ENCODE data around the gene GFOD2. TPM values are rescaled to one million over a fixed set of nuclear protein-coding genes. Genes with fewer than 3 reads are reported as not detected.

Gene GFOD2
- total and polyA plus RNA-seq, 2 experiments from 2014 or later = 9.8 to 12.4 TPM

DNA sequence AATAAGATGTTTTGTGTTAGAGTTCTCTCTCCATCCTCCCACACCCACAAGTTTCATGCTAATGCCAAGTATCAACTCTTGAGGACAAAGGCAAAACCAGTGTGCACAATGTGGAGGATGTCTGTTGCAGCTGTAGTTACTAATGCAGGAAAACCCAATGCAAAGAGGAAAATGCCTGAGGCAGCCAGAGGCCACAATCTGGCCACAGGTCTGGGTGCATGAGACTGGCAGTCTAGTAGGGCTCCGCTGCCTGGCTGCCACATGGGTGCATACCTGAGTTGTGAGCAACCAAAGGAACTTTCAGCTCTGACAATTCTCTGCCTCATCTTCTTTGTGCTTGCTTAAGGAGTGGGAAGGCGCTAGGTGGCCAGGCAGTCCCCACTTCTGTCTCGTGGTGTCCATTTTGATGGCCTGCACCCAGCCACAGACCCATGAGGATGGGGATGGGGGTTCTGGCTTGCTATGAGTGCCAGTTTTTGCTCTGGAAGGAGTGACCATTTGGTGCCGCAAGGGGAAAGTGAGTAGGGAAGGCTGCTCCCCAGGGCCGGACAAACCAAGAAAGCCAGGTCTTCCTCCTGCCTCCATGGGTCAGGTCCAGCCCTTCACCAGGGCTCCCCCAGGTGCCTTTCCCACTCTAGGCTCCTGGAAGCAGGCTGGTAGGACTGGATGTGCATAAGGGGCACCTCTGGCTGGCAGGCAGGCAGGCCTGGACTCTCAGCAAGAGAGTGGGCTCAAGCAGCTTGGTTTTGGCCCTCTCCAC is 4.2 kb upstream of the GFOD2 start:
- no peak overlapping the region for H3K4me2 ChIP-seq
- TF ChIP-seq, protein P1, sequence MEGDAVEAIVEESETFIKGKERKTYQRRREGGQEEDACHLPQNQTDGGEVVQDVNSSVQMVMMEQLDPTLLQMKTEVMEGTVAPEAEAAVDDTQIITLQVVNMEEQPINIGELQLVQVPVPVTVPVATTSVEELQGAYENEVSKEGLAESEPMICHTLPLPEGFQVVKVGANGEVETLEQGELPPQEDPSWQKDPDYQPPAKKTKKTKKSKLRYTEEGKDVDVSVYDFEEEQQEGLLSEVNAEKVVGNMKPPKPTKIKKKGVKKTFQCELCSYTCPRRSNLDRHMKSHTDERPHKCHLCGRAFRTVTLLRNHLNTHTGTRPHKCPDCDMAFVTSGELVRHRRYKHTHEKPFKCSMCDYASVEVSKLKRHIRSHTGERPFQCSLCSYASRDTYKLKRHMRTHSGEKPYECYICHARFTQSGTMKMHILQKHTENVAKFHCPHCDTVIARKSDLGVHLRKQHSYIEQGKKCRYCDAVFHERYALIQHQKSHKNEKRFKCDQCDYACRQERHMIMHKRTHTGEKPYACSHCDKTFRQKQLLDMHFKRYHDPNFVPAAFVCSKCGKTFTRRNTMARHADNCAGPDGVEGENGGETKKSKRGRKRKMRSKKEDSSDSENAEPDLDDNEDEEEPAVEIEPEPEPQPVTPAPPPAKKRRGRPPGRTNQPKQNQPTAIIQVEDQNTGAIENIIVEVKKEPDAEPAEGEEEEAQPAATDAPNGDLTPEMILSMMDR (IDR thresholded peaks at IDR 0.05; ENCODE audit: poor library complexity) = no peak
- no peak for TF ChIP-seq EZH2phosphoT487 (IDR thresholded peaks at IDR 0.05; ENCODE audit: low read depth, severe bottlenecking, unreplicated experiment)

DNA sequence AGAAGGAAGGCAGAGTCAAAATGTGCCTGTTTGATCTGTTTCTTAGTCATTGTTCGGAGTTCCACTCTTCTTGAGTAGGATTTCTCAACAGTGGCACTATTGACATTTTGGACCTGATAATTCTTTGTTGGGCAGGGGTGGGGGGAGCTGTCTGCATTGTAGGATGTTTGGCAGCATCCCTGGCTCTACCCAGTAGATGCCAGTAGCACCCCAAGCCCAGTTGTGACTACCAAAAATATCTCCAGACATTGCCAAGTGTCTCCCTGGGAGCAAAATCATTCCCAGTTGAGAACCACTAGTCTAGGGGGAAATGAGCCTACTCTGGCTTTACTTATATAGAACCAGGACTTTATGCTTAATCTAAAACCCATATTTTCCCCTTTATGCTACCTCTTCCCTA is 1.1 kb upstream of the GFOD2 start:
- H3K79me2 ChIP-seq = peaks cover 34% of the 10 kb centered on the region
- H3K4me3 ChIP-seq = peak overlapping the region; percentile 48
- no peak for TF ChIP-seq EZH2phosphoT487 (IDR thresholded peaks at IDR 0.05; ENCODE audit: low read depth, severe bottlenecking, unreplicated experiment)
- TF ChIP-seq EZH2 (IDR thresholded peaks at IDR 0.05; ENCODE audit: borderline replicate concordance) = no peak
- TF ChIP-seq, protein P1 (IDR thresholded peaks at IDR 0.05; ENCODE audit: poor library complexity) = no peak
- no peaks in the 10 kb centered on the region for H3K9me2 ChIP-seq (replicated peaks; ENCODE audit: insufficient read depth)
- H3K4me1 ChIP-seq (ENCODE audit: insufficient read depth) = peaks cover 9% of the 10 kb centered on the region
- no peaks in the 10 kb centered on the region for H3K9me3 ChIP-seq (ENCODE audit: low read depth)
- no peak for DNase-seq (ENCODE audit: low spot score)
- H3K36me3 ChIP-seq (replicated peaks; ENCODE audit: insufficient read depth, low read depth) = no peaks in the 10 kb centered on the region
- H3K27me3 ChIP-seq = peaks cover 10% of the 10 kb centered on the region
- peaks cover under 1% of the 10 kb centered on the region for H4K20me1 ChIP-seq (ENCODE audit: insufficient read depth, poor library complexity, severe bottlenecking)
- 35% methylated on average over 1 of the region's 1 CpG for WGBS (ENCODE audit: low lambda C conversion rate, missing lambda C conversion rate)
- H3K4me2 ChIP-seq = peak overlapping the region; percentile 88
- H2AFZ ChIP-seq = no peak overlapping the region
- peak overlapping the region; percentile 81 for H3K27ac ChIP-seq

More for the DNA sequence above, 4.2 kb upstream of the GFOD2 start:
- no peak for DNase-seq (ENCODE audit: low spot score)
- no peaks in the 10 kb centered on the region for H3K9me2 ChIP-seq (replicated peaks; ENCODE audit: insufficient read depth)
- no peaks in the 10 kb centered on the region for H3K9me3 ChIP-seq (ENCODE audit: low read depth)
- H3K27me3 ChIP-seq = peaks cover 3% of the 10 kb centered on the region
- no peak overlapping the region for H3K4me3 ChIP-seq
- no peak overlapping the region for H2AFZ ChIP-seq
- no peaks in the 10 kb centered on the region for H3K36me3 ChIP-seq (replicated peaks; ENCODE audit: insufficient read depth, low read depth)
- H4K20me1 ChIP-seq (ENCODE audit: insufficient read depth, poor library complexity, severe bottlenecking) = no peaks in the 10 kb centered on the region
- no peak overlapping the region for H3K27ac ChIP-seq
- peaks cover 1% of the 10 kb centered on the region for H3K4me1 ChIP-seq (ENCODE audit: insufficient read depth)
- 96% methylated on average over 5 of the region's 5 CpGs for WGBS (ENCODE audit: low lambda C conversion rate, missing lambda C conversion rate)
- H3K79me2 ChIP-seq = peaks cover 7% of the 10 kb centered on the region

DNA sequence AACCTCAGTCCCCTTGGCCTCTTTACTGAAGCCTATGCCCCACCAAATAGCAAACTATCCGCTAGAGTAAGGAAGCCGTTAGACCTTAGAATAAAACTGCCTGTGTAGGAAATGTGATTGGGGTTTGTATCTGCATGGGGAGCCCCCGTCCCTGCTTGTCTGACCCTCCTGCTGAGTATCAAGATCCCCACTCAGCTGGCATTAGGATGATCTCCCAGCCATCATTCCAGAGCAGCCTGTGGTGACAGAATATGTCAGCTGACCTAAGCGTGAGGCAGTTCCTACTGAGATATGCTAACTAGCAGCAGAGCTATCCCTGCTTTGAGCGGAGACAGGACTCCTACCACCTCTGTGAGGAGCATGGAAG is 645 bp upstream of the GFOD2 start:
- TF ChIP-seq, protein P1 (IDR thresholded peaks at IDR 0.05; ENCODE audit: poor library complexity) = no peak
- TF ChIP-seq EZH2 (IDR thresholded peaks at IDR 0.05; ENCODE audit: borderline replicate concordance) = no peak
- TF ChIP-seq EZH2phosphoT487 (IDR thresholded peaks at IDR 0.05; ENCODE audit: low read depth, severe bottlenecking, unreplicated experiment) = no peak
- H3K36me3 ChIP-seq (replicated peaks; ENCODE audit: insufficient read depth, low read depth) = no peaks in the 10 kb centered on the region
- H3K4me1 ChIP-seq (ENCODE audit: insufficient read depth) = peaks cover 9% of the 10 kb centered on the region
- peak overlapping the region; percentile 59 for H2AFZ ChIP-seq
- H4K20me1 ChIP-seq (ENCODE audit: insufficient read depth, poor library complexity, severe bottlenecking) = peaks cover 3% of the 10 kb centered on the region
- H3K4me3 ChIP-seq = peak overlapping the region; percentile 48
- peak overlapping the region; percentile 88 for H3K4me2 ChIP-seq
- peak overlapping the region; percentile 81 for H3K27ac ChIP-seq
- WGBS (ENCODE audit: low lambda C conversion rate, missing lambda C conversion rate) = 4% methylated on average over 5 of the region's 5 CpGs
- peak; percentile 68 for DNase-seq (ENCODE audit: low spot score)
- no peaks in the 10 kb centered on the region for H3K9me2 ChIP-seq (replicated peaks; ENCODE audit: insufficient read depth)
- H3K27me3 ChIP-seq = peaks cover 10% of the 10 kb centered on the region
- H3K79me2 ChIP-seq = peaks cover 39% of the 10 kb centered on the region
- H3K9me3 ChIP-seq (ENCODE audit: low read depth) = no peaks in the 10 kb centered on the region

All from hepatocyte (in vitro differentiated cells).